HEK293T (cell line): Measurements from ENCODE around the gene LRRK1.

Experiments used
- CTCF ChIA-PET: fragments of 350-600 bp; formaldehyde crosslinking; extraction: SDS; loops from one replicate; lab custom pipeline; 2021; ENCODE audit warnings: antibody characterized with exemption, inconsistent platforms; lab: Yijun Ruan, JAX
- POLR2A ChIA-PET: fragments of 350-600 bp; formaldehyde crosslinking; extraction: SDS; loops from one replicate; lab custom pipeline; 2020; ENCODE audit warnings: antibody characterized with exemption, inconsistent platforms; lab: Yijun Ruan, JAX
- DNase-seq: peaks from one replicate; pipeline ENCODE4 v3.0.0; 2012; ENCODE audit warnings: mixed read lengths; ENCODE audit errors: extremely low spot score
- ARNT ChIP-seq: fragments of 450-650 bp; IDR thresholded peaks from 2 replicates; pipeline ENCODE4 v1.6.1; 2017; ENCODE audit warnings: mild to moderate bottlenecking
- BHLHE40 ChIP-seq: fragments of 450-650 bp; IDR thresholded peaks from 2 replicates; pipeline ENCODE4 v1.6.1; 2016; ENCODE audit warnings: mild to moderate bottlenecking, moderate library complexity, borderline replicate concordance
- CTBP1 ChIP-seq: fragments of 450-650 bp; IDR thresholded peaks from 2 replicates; pipeline ENCODE4 v1.6.1; 2016; ENCODE audit warnings: borderline replicate concordance
- ELF4 ChIP-seq: fragments of 450-650 bp; IDR thresholded peaks from 2 replicates; pipeline ENCODE4 v1.6.1; 2017; ENCODE audit warnings: antibody characterized with exemption
- FOXA1 ChIP-seq: fragments of 450-650 bp; IDR thresholded peaks from 2 replicates; pipeline ENCODE4 v1.6.1; 2016; ENCODE audit warnings: mild to moderate bottlenecking
- FOXK2 ChIP-seq: fragments of 450-650 bp; IDR thresholded peaks from 2 replicates; pipeline ENCODE4 v1.6.1; 2016; ENCODE audit warnings: mild to moderate bottlenecking
- FOXM1 ChIP-seq: fragments of 450-650 bp; IDR thresholded peaks from 2 replicates; pipeline ENCODE4 v1.6.1; 2017; ENCODE audit warnings: mild to moderate bottlenecking, borderline replicate concordance
- HDGF ChIP-seq: fragments of 450-650 bp; IDR thresholded peaks from 2 replicates; pipeline ENCODE4 v1.6.1; 2017; ENCODE audit warnings: antibody characterized with exemption, borderline replicate concordance
- L3MBTL2 ChIP-seq: fragments of 450-650 bp; conservative IDR thresholded peaks from 2 replicates; pipeline ENCODE4 v1.6.1; 2016; ENCODE audit warnings: mild to moderate bottlenecking
- LEF1 ChIP-seq: fragments of 450-650 bp; IDR thresholded peaks from 2 replicates; pipeline ENCODE4 v1.6.1; 2017; ENCODE audit warnings: mild to moderate bottlenecking, borderline replicate concordance
- NFRKB ChIP-seq: fragments of 450-650 bp; IDR thresholded peaks from 2 replicates; pipeline ENCODE4 v1.6.1; 2016; ENCODE audit warnings: mild to moderate bottlenecking, moderate library complexity
- SP1 ChIP-seq: fragments of 450-650 bp; IDR thresholded peaks from 2 replicates; pipeline ENCODE4 v1.6.1; 2017
- SUZ12 ChIP-seq: fragments of 450-650 bp; IDR thresholded peaks from 2 replicates; pipeline ENCODE4 v1.6.1; 2016; ENCODE audit warnings: mild to moderate bottlenecking
- TARDBP ChIP-seq: fragments of 450-650 bp; IDR thresholded peaks from 2 replicates; pipeline ENCODE4 v1.6.1; 2016
- ZNF384 ChIP-seq: fragments of 450-650 bp; IDR thresholded peaks from 2 replicates; pipeline ENCODE4 v1.6.1; 2016
- TF ChIP-seq, protein P1 (sequence below): fragments of 450-650 bp; IDR thresholded peaks from 2 replicates; pipeline ENCODE4 v1.6.1; 2016

LRRK1 gene

DNA sequence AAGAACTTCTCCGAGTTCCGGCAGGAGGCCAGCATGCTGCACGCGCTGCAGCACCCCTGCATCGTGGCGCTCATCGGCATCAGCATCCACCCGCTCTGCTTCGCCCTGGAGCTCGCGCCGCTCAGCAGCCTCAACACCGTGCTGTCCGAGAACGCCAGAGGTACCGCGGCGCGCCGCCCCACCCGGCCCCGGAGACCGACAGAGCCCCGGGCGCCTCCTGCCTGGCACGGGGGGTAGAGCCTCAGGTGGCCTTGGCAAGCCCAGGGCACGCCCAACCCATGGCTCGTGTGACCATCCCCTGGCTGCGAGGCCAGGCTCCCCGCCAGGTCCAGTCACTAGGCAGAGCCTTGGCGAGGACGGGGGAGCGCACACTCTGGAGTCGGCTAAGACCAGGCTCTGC is 134.1 kb downstream of the LRRK1 start:
- ChIA-PET POLR2A (no interaction called here), CTCF (no interaction called here)
- DNase-seq, result no peak
- TF ChIP-seq CTBP1, result no peak
- TF ChIP-seq HDGF, result no peak
- TF ChIP-seq SUZ12, result no peak
- TF ChIP-seq ZNF384, result no peak
- TF ChIP-seq ARNT, result no peak
- no peak for TF ChIP-seq NFRKB
- TF ChIP-seq L3MBTL2, result no peak

DNA sequence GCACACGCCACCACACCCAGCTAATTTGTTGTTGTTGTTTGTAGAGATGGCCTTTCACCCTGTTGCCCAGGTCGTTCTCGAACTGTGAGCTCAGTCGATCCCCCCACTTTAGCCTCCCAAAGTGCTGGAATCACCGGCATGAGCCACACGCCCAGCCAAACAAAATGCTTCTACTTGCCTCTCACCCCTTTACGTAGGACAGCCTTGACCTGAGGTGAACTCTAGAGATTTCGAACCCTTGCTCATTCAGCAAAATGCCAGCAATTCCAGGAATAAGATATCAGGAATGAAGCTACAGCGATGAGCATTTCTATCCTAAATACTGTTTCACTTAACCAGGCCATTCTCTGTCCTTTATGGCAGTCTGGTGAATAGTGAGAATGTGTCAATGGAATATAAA is 135.0 kb downstream of the LRRK1 start:
- TF ChIP-seq ELF4, result no peak
- no peak for TF ChIP-seq HDGF
- no peak for TF ChIP-seq L3MBTL2
- no peak for TF ChIP-seq FOXK2
- no peak for TF ChIP-seq CTBP1
- TF ChIP-seq, protein P1, sequence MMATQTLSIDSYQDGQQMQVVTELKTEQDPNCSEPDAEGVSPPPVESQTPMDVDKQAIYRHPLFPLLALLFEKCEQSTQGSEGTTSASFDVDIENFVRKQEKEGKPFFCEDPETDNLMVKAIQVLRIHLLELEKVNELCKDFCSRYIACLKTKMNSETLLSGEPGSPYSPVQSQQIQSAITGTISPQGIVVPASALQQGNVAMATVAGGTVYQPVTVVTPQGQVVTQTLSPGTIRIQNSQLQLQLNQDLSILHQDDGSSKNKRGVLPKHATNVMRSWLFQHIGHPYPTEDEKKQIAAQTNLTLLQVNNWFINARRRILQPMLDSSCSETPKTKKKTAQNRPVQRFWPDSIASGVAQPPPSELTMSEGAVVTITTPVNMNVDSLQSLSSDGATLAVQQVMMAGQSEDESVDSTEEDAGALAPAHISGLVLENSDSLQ, result no peak
- no peak for TF ChIP-seq TARDBP
- TF ChIP-seq SUZ12, result no peak
- no peak for TF ChIP-seq LEF1
- TF ChIP-seq FOXM1, result no peak
- no peak for TF ChIP-seq FOXA1
- TF ChIP-seq BHLHE40, result no peak
- no peak for TF ChIP-seq NFRKB
- TF ChIP-seq ARNT, result no peak
- ChIA-PET CTCF (interaction anchor here (0.7 kb wide), 1 partner anchor 15 kb away, joined by 4 read pairs; no protein-coding TSS in a partner anchor), POLR2A (no interaction called here)
- DNase-seq, result no peak

GRCh38 chr15:101054991-101055390 is 135.8 kb downstream of the LRRK1 start:
- ChIA-PET CTCF (no interaction called here), POLR2A (no interaction called here)
- DNase-seq, result no peak
- no peak for TF ChIP-seq SP1
- TF ChIP-seq NFRKB, result no peak
- TF ChIP-seq FOXM1, result no peak
- no peak for TF ChIP-seq FOXK2
- TF ChIP-seq FOXA1, result no peak
- TF ChIP-seq SUZ12, result no peak

- POLR2A ChIA-PET, result no interaction called here
- no peak for TF ChIP-seq ZNF384
- TF ChIP-seq FOXA1, result no peak
- TF ChIP-seq, protein P1, result no peak
- no peak for TF ChIP-seq ELF4
- no peak for TF ChIP-seq HDGF
- no peak for TF ChIP-seq CTBP1
- no peak for TF ChIP-seq ARNT
- no peak for TF ChIP-seq SP1
- no peak for TF ChIP-seq FOXM1
- CTCF ChIA-PET, result interaction anchor here (0.6 kb wide), 1 partner anchor 24 kb away, joined by 3 read pairs; no protein-coding TSS in a partner anchor
- DNase-seq, result no peak
These were observed 136.3 kb downstream of the LRRK1 start for GRCh38 chr15:101055411-101055810.

GRCh38 chr15:101056366-101057334 is 137.5 kb downstream of the LRRK1 start:
- TF ChIP-seq, protein P1, result no peak
- TF ChIP-seq SUZ12, result no peak
- CTCF ChIA-PET, result interaction anchor here (0.6 kb wide), 1 partner anchor 25 kb away, joined by 3 read pairs; no protein-coding TSS in a partner anchor
- POLR2A ChIA-PET, result no interaction called here
- DNase-seq, result no peak

DNA sequence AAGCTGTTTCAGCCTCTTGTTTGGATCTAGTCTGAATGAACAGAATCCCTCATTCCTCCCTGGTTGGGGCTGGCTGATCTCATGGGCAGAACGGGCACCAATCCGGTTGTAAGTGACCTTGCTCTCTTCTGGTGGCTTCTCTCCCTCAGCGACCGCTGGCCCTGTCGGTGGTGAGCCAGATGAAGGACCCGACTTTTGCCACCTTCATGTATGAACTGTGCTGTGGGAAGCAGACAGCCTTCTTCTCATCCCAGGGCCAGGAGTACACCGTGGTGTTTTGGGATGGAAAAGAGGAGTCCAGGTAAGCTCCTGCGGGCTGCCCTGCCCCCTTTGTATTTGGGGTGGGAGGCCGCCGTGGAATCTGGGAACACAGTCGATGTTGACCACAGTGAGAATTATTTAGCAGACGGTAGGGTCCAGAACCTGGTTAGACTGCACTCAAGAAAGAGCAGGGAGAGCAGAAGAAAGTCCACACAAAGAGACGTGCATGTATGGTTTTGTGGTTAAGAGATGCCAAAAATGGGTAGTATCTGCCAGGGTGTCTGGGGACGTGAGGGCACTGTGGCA is 138.8 kb downstream of the LRRK1 start:
- DNase-seq, result no peak
- POLR2A ChIA-PET, result no interaction called here
- no peak for TF ChIP-seq SUZ12
- TF ChIP-seq BHLHE40, result no peak
- TF ChIP-seq ARNT, result no peak
- TF ChIP-seq FOXA1, result no peak
- no peak for TF ChIP-seq TARDBP
- TF ChIP-seq ZNF384, result no peak
- TF ChIP-seq, protein P1, result no peak
- no peak for TF ChIP-seq L3MBTL2
- no peak for TF ChIP-seq NFRKB
- TF ChIP-seq CTBP1, result no peak
- TF ChIP-seq HDGF, result no peak
- TF ChIP-seq LEF1, result no peak
- TF ChIP-seq ELF4, result no peak
- no peak for TF ChIP-seq FOXK2
- CTCF ChIA-PET, result interaction anchor here (0.6 kb wide), 1 partner anchor 29 kb away, joined by 3 read pairs; no protein-coding TSS in a partner anchor
